Fibroblast of villous mesenchyme (primary cell): Measurements from ENCODE around the gene IGFL4. TPM values are rescaled to one million over a fixed set of nuclear protein-coding genes. Genes with fewer than 3 reads are reported as not detected.

Source experiments
- DNase-seq: peaks from one replicate; pipeline ENCODE4 v3.0.0-alpha.2; 2010; ENCODE audit warnings: low read depth
- H3K4me3 ChIP-seq: 2 replicates; pipeline ENCODE4 v1.5.1; 2011; ENCODE audit warnings: low read depth, mild to moderate bottlenecking, low read length
- total RNA-seq: library from RNA; depleted of rRNA; stranded (reverse); fragments of >200 nt; gene quantifications from 2 replicates; pipeline ENCODE4 v1.2.3, GENCODE V29; 2012
- TF ChIP-seq, protein P1 (sequence below): IDR thresholded peaks from 2 replicates; pipeline ENCODE4 v1.5.1; 2012; ENCODE audit warnings: low read depth, mild to moderate bottlenecking, low read length; ENCODE audit not compliant: insufficient read depth

The IGFL4 gene
- total RNA-seq, 1 donor, result not detected

DNA sequence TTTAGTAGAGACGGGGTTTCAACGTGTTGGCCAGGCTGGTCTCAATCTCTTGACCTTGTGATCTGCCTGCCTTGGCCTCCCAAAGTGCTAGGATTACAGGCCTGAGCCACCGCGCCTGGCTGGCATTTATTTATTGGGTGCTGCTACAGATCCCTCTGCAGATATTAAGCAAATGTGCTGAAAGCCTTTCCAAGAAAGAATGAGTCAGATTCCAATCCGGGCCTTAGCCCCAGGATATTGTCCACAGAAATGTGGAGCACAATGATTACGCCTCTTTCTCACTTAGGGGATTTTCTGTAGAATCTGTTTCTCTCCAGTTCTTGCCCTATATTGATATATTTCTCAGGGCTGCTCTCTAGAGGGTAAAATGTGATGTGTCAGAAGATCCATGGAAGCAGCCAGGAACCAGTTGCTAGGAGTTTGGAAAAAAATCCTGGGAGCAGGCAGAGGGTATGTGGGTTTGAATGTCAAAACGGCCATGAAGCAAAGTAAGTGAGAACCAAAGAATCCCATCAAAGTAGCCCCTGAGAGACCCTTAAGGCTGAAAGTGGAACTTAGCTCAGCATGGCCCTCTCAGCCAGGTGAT is 24.8 kb upstream of the IGFL4 start:
- TF ChIP-seq, protein P1, sequence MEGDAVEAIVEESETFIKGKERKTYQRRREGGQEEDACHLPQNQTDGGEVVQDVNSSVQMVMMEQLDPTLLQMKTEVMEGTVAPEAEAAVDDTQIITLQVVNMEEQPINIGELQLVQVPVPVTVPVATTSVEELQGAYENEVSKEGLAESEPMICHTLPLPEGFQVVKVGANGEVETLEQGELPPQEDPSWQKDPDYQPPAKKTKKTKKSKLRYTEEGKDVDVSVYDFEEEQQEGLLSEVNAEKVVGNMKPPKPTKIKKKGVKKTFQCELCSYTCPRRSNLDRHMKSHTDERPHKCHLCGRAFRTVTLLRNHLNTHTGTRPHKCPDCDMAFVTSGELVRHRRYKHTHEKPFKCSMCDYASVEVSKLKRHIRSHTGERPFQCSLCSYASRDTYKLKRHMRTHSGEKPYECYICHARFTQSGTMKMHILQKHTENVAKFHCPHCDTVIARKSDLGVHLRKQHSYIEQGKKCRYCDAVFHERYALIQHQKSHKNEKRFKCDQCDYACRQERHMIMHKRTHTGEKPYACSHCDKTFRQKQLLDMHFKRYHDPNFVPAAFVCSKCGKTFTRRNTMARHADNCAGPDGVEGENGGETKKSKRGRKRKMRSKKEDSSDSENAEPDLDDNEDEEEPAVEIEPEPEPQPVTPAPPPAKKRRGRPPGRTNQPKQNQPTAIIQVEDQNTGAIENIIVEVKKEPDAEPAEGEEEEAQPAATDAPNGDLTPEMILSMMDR, result no peak
- peak; percentile 26 for DNase-seq

DNA sequence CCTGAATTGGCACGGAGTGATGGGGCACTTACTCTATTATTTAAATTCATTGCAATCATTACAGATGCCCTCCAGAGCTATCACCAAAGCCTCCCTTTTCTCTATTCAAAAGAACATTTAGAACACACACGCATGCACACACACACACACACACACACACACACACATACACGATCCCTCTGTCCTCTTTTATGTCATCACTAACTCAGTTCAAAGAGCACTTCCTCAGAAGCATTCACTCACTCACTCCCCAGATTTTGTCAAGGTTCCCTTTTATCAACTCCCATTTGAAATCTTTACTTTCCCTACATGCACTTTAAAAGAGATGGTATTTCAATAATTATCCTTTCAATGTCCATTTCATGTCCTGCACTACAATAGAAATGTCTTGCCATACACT is 22.4 kb upstream of the IGFL4 start:
- TF ChIP-seq, protein P1, result no peak
- DNase-seq, result no peak
- H3K4me3 ChIP-seq, result no peak overlapping the region

More for the DNA sequence above, 24.8 kb upstream of the IGFL4 start:
- no peak overlapping the region for H3K4me3 ChIP-seq

DNA sequence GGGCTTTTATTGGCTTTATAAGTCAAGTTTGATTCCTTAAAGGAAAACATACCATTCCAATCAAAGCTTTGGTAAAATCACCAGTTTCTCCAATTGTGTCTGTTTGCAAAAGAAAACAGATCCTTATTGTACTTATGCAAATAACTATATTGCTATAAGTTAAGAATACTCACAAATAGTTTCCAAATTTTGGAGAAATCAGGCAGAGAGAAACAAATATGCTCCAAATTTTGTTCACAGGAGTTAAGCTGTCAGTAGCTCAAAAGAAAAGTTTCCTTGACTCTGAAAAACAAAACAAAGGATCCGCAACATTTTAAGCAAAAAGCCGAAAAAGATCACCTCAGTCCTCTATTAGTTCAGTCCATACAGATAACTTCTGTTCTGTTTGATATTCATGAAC is 19.2 kb upstream of the IGFL4 start:
- no peak for DNase-seq
- TF ChIP-seq, protein P1, result no peak
- H3K4me3 ChIP-seq, result no peak overlapping the region

DNA sequence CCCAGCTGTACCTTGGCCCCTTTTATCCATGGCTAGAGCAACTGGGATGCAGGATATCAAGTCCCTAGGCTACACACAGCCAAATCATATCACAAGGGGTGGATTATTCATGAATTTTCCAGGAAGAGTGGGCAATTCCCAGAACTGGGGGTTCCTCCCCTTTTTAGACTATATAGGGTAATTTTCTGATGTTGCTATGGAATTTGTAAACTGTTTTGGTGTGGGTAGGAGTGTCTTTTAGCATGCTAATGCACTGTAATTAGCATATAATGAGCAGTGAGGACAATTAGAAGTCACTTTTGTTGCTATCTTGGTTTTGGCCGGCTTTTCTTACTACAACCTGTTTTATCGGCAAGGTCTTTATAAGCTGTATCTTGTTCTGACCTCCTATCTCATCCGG is 18.0 kb upstream of the IGFL4 start:
- H3K4me3 ChIP-seq, result no peak overlapping the region
- no peak for DNase-seq
- TF ChIP-seq, protein P1, result no peak

DNA sequence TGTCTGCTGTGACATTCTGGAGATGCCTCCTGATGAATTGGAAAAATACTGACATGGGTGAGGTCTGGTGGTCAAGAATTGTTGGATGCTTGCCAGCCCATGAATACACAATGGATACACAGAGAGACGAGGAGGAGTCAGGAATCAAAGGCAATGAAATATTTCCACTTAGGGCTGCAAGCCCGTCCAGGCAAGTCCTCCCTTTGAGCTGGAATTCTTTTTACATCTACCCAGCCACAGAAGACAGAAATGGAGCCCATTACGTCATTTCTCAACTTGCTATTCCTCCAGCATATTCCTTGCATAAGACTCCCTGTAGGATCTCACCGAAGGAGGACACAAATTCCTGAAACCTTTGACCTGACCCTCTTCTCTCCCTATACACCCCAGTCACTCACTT is 15.7 kb upstream of the IGFL4 start:
- DNase-seq, result no peak
- TF ChIP-seq, protein P1, result no peak
- no peak overlapping the region for H3K4me3 ChIP-seq

DNA sequence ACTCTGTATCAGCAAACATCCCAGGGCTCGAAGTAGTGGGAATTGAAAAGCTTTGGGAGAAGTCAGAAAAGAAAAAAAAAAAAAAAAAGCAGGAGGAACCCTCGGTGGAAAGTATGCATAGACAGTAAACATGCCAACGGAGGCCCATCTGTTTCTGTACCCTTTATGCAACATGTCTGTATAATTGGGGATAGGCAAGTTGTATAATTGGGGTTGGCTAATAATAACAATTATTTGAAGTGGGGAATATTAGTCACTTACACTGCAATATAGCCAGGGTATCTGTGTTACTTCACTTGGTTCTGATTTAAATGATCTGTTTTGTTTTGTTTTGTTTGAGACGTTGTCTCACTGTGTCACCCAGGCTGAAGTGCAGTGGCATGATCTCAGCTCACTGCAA is 12.1 kb upstream of the IGFL4 start:
- DNase-seq, result no peak
- no peak overlapping the region for H3K4me3 ChIP-seq
- TF ChIP-seq, protein P1, result no peak

DNA sequence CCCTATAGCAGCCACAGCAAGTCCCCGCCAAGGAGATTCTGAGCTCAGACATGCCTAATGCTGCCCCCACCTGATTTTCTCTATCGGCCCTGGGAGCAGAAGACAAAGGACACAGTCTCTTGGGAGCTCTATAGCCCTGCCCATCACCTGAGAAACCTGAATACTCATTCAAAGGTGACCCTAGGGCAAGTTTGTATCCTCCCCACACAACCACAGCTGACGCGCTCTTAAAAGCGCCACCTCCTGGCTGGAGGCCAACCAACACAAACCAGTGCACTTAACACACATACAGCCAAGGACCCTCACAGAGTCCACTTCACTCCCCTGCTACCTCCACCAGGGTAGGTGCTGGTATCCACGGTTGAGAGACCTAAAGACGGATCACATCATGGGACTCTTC is 8.8 kb upstream of the IGFL4 start:
- DNase-seq, result no peak
- H3K4me3 ChIP-seq, result no peak overlapping the region
- TF ChIP-seq, protein P1, result no peak
